M059J (cell line): ENCODE data around the gene SHROOM2. TPM values are rescaled to one million over a fixed set of nuclear protein-coding genes. Genes with fewer than 3 reads are reported as not detected.

Source experiments
- total RNA-seq: library from RNA; depleted of rRNA; stranded (reverse); fragments of >200 nt; shearing (Covaris generic); gene quantifications from 2 replicates; pipeline ENCODE4 v1.2.3, GENCODE V29; 2014; rRNA removed

Gene SHROOM2
- total RNA-seq, 1 experiment from 2014 or later, result 4.4 TPM

Other genes starting within 250 kb of the SHROOM2 start
- gene GPR143, start 20.6 kb upstream of the SHROOM2 start, total RNA-seq, result 0.20 TPM in 1 of 2 replicates, not detected in the other
- not detected in 2 replicates for gene CLDN34, start 180.9 kb downstream of the SHROOM2 start, total RNA-seq